Left colon (tissue), 2 donors: ENCODE data around the gene RAI14. TPM values are rescaled to one million over a fixed set of nuclear protein-coding genes. Genes with fewer than 3 reads are reported as not detected.

Source experiments
- ATAC-seq: fragments of 200-7000 bp; cut with Tn5 transposase; one replicate; pipeline ENCODE4 v1.9.1; 2020; ENCODE audit warnings: mild to moderate bottlenecking, moderate library complexity
- DNase-seq, 2 donors: peaks; one replicate each; pipeline ENCODE4 v3.0.0-alpha.2; 2020
- intact Hi-C, 2 donors: fragments of 100-400 bp; cut with DNase I in 1 of 2; cut with micrococcal nuclease in 1 of 2; formaldehyde crosslinking; loops; one replicate each; pipeline versions ENCODE4 v1.11.2 to v1.14.0; 2022; cut with DNase I, micrococcal nuclease
- total RNA-seq, 2 donors: library from RNA; stranded (reverse); fragmentation: NEBNext Ultra II Directional; extraction: Animal tissue kit (Norgen Biotek cat#: 25700); gene quantifications; one replicate each; pipeline ENCODE4 v1.2.1, GENCODE V29; 2021
- donor health status: DM: no; HTN: no; CAD: no.
- donor health status: DM: yes; HTN: yes; CAD: no.

RAI14 gene
- total RNA-seq, 2 donors from 2014 or later: 11.3 to 32.2 TPM

GRCh38 chr5:34854459-34855174 lies 198.5 kb downstream of the RAI14 start:
- intact Hi-C loops: no loop called here
- ATAC-seq (no peak), DNase-seq (no peak)

GRCh38 chr5:34857161-34857560 lies 201.0 kb downstream of the RAI14 start:
- intact Hi-C loops: no loop called here
- ATAC-seq: no peak
- DNase-seq: no peak

- ATAC-seq (no peak), DNase-seq (no peak)
- intact Hi-C loops: no loop called here
These were observed 201.8 kb downstream of the RAI14 start for GRCh38 chr5:34857894-34858293.

- no peak for DNase-seq
- intact Hi-C loops: no loop called here
- no peak for ATAC-seq
These were observed 202.7 kb downstream of the RAI14 start for GRCh38 chr5:34858790-34859189.

GRCh38 chr5:34859253-34859652 lies 203.1 kb downstream of the RAI14 start:
- ATAC-seq: no peak
- intact Hi-C loops: no loop called here
- no peak for DNase-seq

GRCh38 chr5:34863946-34864345 lies 207.8 kb downstream of the RAI14 start:
- intact Hi-C loops: no loop called here
- DNase-seq: no peak
- no peak for ATAC-seq

GRCh38 chr5:34865091-34865490 lies 209.0 kb downstream of the RAI14 start:
- no peak for ATAC-seq
- intact Hi-C loops: no loop called here
- no peak for DNase-seq

- ATAC-seq (no peak), DNase-seq (peak in 1 of 2 donors; percentile 5)
- intact Hi-C loops: no loop called here
These were observed 210.9 kb downstream of the RAI14 start for GRCh38 chr5:34866989-34867471.

GRCh38 chr5:34867660-34868059 lies 211.5 kb downstream of the RAI14 start:
- DNase-seq: no peak
- intact Hi-C loops: no loop called here
- no peak for ATAC-seq

- intact Hi-C loops: no loop called here
- no peak for DNase-seq
These were observed 212.7 kb downstream of the RAI14 start for GRCh38 chr5:34868791-34869190.

GRCh38 chr5:34869256-34869655 lies 213.1 kb downstream of the RAI14 start:
- intact Hi-C loops: no loop called here
- ATAC-seq: no peak

More at GRCh38 chr5:34868791-34869190, 212.7 kb downstream of the RAI14 start:
- no peak for ATAC-seq

GRCh38 chr5:34870382-34870781 lies 214.3 kb downstream of the RAI14 start:
- no peak for DNase-seq
- no peak for ATAC-seq
- intact Hi-C loops: no loop called here

More at GRCh38 chr5:34869256-34869655, 213.1 kb downstream of the RAI14 start:
- DNase-seq: no peak

- intact Hi-C loops: no loop called here
- DNase-seq: no peak
- ATAC-seq: no peak
These were observed 220.1 kb downstream of the RAI14 start for GRCh38 chr5:34876275-34876674.

GRCh38 chr5:34881246-34881645 lies 225.1 kb downstream of the RAI14 start:
- DNase-seq: no peak
- no peak for ATAC-seq
- intact Hi-C loops: no loop called here

Other genes with a start within 250 kb of the RAI14 start
- under 1 TPM in 1 of 2 donors, not detected in 1; 0.12 TPM for gene TTC23L, start 182.8 kb downstream of the RAI14 start, total RNA-seq